ENCODE measurements around the gene TDRD1. TPM values are rescaled to one million over a fixed set of nuclear protein-coding genes. Genes with fewer than 3 reads are reported as not detected.
"Not testable (repeated sequence)": the region's sequence is repeated elsewhere in the genome, so short reads cannot be mapped to it uniquely, and the experiment has no call there.

The TDRD1 gene
- under 1 TPM; 0.05 to 0.57 TPM for total RNA-seq

GRCh38 chr10:114179148-114179547 is at the start of gene TDRD1:
Gene TDRD1 (plus strand): TSS chr10:114179353. CDS start chr10:114187832, 8,479 bp downstream.
- Histone ChIP-seq H3K36me3 (no peaks in the 10 kb centered on the region), H3K4me1 (no peaks in the 10 kb centered on the region), H3K9me3 (no peaks in the 10 kb centered on the region), H3K4me3 (no peak within 1 kb of the TSS), H3K9ac (ENCODE audit: low read depth in 2 of 2, low read length in 2 of 2) (no peak within 1 kb of the TSS), H3K27me3 (no peaks in the 10 kb centered on the region), H3K27ac (no peak within 1 kb of the TSS)
- no peak for TF ChIP-seq CTCF (IDR thresholded peaks at IDR 0.05)
- intact Hi-C loops (cut with DNase I): no loop called here
- DNase-seq: no peak

- no peak for TF ChIP-seq CTCF (IDR thresholded peaks at IDR 0.05)
- no peaks in the 10 kb centered on the region for H3K36me3 ChIP-seq
Measured at GRCh38 chr10:114131094-114131493, 48.1 kb upstream of the TDRD1 start.

GRCh38 chr10:114135476-114135875 is 43.7 kb upstream of the TDRD1 start:
- no peak overlapping the region for H3K9ac ChIP-seq (ENCODE audit: low read depth in 2 of 2, low read length in 2 of 2)
- no peak for DNase-seq
- peaks cover 5% of the 10 kb centered on the region for H3K36me3 ChIP-seq
- no peaks in the 10 kb centered on the region for H3K9me3 ChIP-seq
- no peak overlapping the region for H3K4me3 ChIP-seq
- no peak for TF ChIP-seq CTCF (IDR thresholded peaks at IDR 0.05)
- H3K4me1 ChIP-seq: no peaks in the 10 kb centered on the region
- intact Hi-C loops (cut with DNase I): no loop called here
- no peak overlapping the region for H3K27ac ChIP-seq
- no peaks in the 10 kb centered on the region for H3K27me3 ChIP-seq

More at GRCh38 chr10:114131094-114131493, 48.1 kb upstream of the TDRD1 start:
- no peak overlapping the region for H3K4me3 ChIP-seq
- H3K27me3 ChIP-seq: no peaks in the 10 kb centered on the region
- no peak for DNase-seq
- H3K9me3 ChIP-seq: no peaks in the 10 kb centered on the region
- no peak overlapping the region for H3K27ac ChIP-seq
- no peak overlapping the region for H3K9ac ChIP-seq (ENCODE audit: low read depth in 2 of 2, low read length in 2 of 2)
- intact Hi-C loops (cut with DNase I): no loop called here
- no peaks in the 10 kb centered on the region for H3K4me1 ChIP-seq

GRCh38 chr10:114138581-114138980 is 40.6 kb upstream of the TDRD1 start:
- Histone ChIP-seq H3K4me3 (no peak overlapping the region), H3K27ac (no peak overlapping the region), H3K4me1 (no peaks in the 10 kb centered on the region), H3K36me3 (peaks cover 5% of the 10 kb centered on the region), H3K9me3 (no peaks in the 10 kb centered on the region), H3K27me3 (no peaks in the 10 kb centered on the region), H3K9ac (ENCODE audit: low read depth in 2 of 2, low read length in 2 of 2) (no peak overlapping the region)
- no peak for TF ChIP-seq CTCF (IDR thresholded peaks at IDR 0.05)
- intact Hi-C loops (cut with DNase I): no loop called here
- DNase-seq: no peak

- Histone ChIP-seq H3K9ac (ENCODE audit: low read depth in 2 of 2, low read length in 2 of 2) (no peak overlapping the region), H3K36me3 (peaks cover 5% of the 10 kb centered on the region), H3K9me3 (no peaks in the 10 kb centered on the region), H3K27me3 (no peaks in the 10 kb centered on the region), H3K27ac (no peak overlapping the region), H3K4me3 (no peak overlapping the region), H3K4me1 (no peaks in the 10 kb centered on the region)
- intact Hi-C loops (cut with DNase I): no loop called here
- no peak for TF ChIP-seq CTCF (IDR thresholded peaks at IDR 0.05)
- no peak for DNase-seq
Measured at GRCh38 chr10:114140036-114140435, 39.1 kb upstream of the TDRD1 start.

- H3K9ac ChIP-seq (ENCODE audit: low read depth in 2 of 2, low read length in 2 of 2); H3K4me3 ChIP-seq; H3K27me3 ChIP-seq; H3K36me3 ChIP-seq; H3K4me1 ChIP-seq; H3K27ac ChIP-seq; H3K9me3 ChIP-seq; DNase-seq; intact Hi-C loops (cut with DNase I): not testable (repeated sequence)
Measured at GRCh38 chr10:114140827-114141226, 38.3 kb upstream of the TDRD1 start.
